ENCODE data around the gene PNPLA5. TPM values are rescaled to one million over a fixed set of nuclear protein-coding genes. Genes with fewer than 3 reads are reported as not detected.
A peak's percentile ranks its signal among the peaks of the same experiment; 100 is the strongest.

PNPLA5 gene
- polyA plus RNA-seq, 1 donor (not counting 4 experiments of a cell fraction or from before 2014, with no cell fraction given), result not detected

DNA sequence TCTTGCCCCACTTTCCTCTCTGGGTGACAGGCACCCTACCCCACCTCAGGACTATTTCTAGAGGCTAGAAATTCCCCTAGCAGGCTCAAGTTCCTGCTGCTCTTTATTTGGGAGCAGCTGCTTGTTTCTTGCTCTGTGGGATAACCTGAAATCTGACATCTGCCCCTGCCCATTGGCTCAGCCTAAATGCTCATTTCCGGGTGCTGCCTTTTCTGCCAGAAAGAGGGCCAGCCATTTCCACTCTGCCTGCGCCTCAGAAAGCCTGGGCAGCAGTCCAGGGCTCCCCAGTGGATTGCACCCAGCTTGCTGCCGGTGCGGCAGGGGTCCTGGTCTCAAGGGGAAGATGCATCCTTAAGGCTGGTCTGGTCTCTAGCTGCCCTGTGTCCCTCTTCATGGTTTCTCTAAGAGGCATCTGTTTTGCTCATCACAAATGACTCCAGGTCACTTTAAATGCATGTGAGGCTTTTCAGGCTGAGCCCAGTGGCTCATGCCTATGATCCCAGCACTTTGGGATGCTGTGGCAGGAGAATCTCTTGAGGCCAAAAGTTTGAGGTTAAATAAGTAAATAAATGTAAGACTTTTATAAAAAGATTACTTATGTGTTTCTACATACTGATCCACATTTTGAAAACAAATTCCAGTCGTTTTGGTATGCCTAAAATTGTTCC is 10.3 kb upstream of the PNPLA5 start:
- Histone ChIP-seq H3K27me3 (ENCODE audit: control insufficient read depth, extremely low read depth, insufficient read depth, low read length) (peaks cover 6% of the 10 kb centered on the region), H2AFZ (ENCODE audit: control insufficient read depth, low read length) (no peak overlapping the region), H3K4me2 (ENCODE audit: control insufficient read depth, extremely low read depth, insufficient read depth, low read depth, low read length) (no peak overlapping the region), H3K36me3 (ENCODE audit: control insufficient read depth in 2 of 2, extremely low read depth in 1 of 2, insufficient read depth in 2 of 2, low read length in 2 of 2) (no peaks in the 10 kb centered on the region), H3K79me2 (ENCODE audit: control insufficient read depth, insufficient read depth, low read length) (no peaks in the 10 kb centered on the region), H3K4me1 (ENCODE audit: control insufficient read depth, extremely low read depth, insufficient read depth, low read length) (peaks cover 11% of the 10 kb centered on the region), H3K4me3 (ENCODE audit: control insufficient read depth in 2 of 3, extremely low read depth in 1 of 3, insufficient read depth in 2 of 3, low read depth in 1 of 3, low read length in 3 of 3) (no peak overlapping the region), H3K9ac (ENCODE audit: control insufficient read depth, extremely low read depth, insufficient read depth, low read length) (no peak overlapping the region), H3K9me1 (ENCODE audit: control insufficient read depth, extremely low read depth, insufficient read depth, low read length) (no peaks in the 10 kb centered on the region), H3K9me3 (ENCODE audit: control insufficient read depth, low read depth, low read length) (no peaks in the 10 kb centered on the region), H4K20me1 (ENCODE audit: control insufficient read depth, extremely low read depth, insufficient read depth, low read length) (no peaks in the 10 kb centered on the region), H3K27ac (ENCODE audit: control insufficient read depth, insufficient read depth, low read length) (no peak overlapping the region)
- no peak for TF ChIP-seq CTCF (optimal IDR thresholded peaks at IDR 0.05 in 1 of 3, IDR thresholded peaks at IDR 0.05 in 1 of 3, conservative IDR thresholded peaks at IDR 0.05 in 1 of 3; ENCODE audit: extremely low read depth in 1 of 3, insufficient read depth in 2 of 3, low read length in 3 of 3)
- TF ChIP-seq EZH2 (IDR thresholded peaks at IDR 0.05; ENCODE audit: low read length), result no peak
- DNase-seq (ENCODE audit: low read depth, low spot score) (no peak), FAIRE-seq (peak; percentile 64)
- dilution Hi-C loops (cut with MboI; ENCODE audit: extremely low pct_ligation_motif_present, low sequenced_read_pairs), result no loop called here

DNA sequence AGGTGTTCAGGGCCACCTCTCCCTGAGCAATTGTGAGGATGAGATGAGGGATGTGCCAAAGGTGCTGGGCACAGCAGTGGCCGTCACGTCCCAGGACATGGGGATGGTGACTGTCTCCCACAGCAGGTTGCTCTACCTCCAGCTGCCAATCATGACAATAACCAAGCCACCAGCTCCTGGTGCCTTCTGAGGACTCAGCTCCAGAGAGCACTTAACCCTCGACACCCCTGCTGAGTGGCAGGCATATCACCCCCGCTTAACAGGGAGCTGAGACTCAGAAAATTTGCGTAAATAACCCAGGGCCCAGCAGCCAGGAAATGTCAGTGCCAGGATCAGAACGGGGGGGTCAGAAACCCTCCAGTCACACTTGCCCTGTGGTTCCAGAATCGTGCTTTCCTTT is 8.4 kb upstream of the PNPLA5 start:
- DNase-seq (ENCODE audit: low read depth, low spot score), result no peak
- no peak overlapping the region for H2AFZ ChIP-seq (ENCODE audit: control insufficient read depth, low read length)
- dilution Hi-C loops (cut with MboI; ENCODE audit: extremely low pct_ligation_motif_present, low sequenced_read_pairs), result no loop called here

More for the DNA sequence above, 8.4 kb upstream of the PNPLA5 start:
- Histone ChIP-seq H3K4me3 (ENCODE audit: control insufficient read depth in 2 of 3, extremely low read depth in 1 of 3, insufficient read depth in 2 of 3, low read depth in 1 of 3, low read length in 3 of 3) (no peak overlapping the region), H3K9me3 (ENCODE audit: control insufficient read depth, low read depth, low read length) (no peaks in the 10 kb centered on the region), H3K9ac (ENCODE audit: control insufficient read depth, extremely low read depth, insufficient read depth, low read length) (no peak overlapping the region), H3K27me3 (ENCODE audit: control insufficient read depth, extremely low read depth, insufficient read depth, low read length) (peaks cover 6% of the 10 kb centered on the region), H3K36me3 (ENCODE audit: control insufficient read depth in 2 of 2, extremely low read depth in 1 of 2, insufficient read depth in 2 of 2, low read length in 2 of 2) (no peaks in the 10 kb centered on the region), H3K79me2 (ENCODE audit: control insufficient read depth, insufficient read depth, low read length) (no peaks in the 10 kb centered on the region), H4K20me1 (ENCODE audit: control insufficient read depth, extremely low read depth, insufficient read depth, low read length) (no peaks in the 10 kb centered on the region), H3K27ac (ENCODE audit: control insufficient read depth, insufficient read depth, low read length) (no peak overlapping the region), H3K4me2 (ENCODE audit: control insufficient read depth, extremely low read depth, insufficient read depth, low read depth, low read length) (no peak overlapping the region), H3K4me1 (ENCODE audit: control insufficient read depth, extremely low read depth, insufficient read depth, low read length) (peaks cover 11% of the 10 kb centered on the region), H3K9me1 (ENCODE audit: control insufficient read depth, extremely low read depth, insufficient read depth, low read length) (no peaks in the 10 kb centered on the region)
- FAIRE-seq, result no peak
- no peak for TF ChIP-seq CTCF (optimal IDR thresholded peaks at IDR 0.05 in 1 of 3, IDR thresholded peaks at IDR 0.05 in 1 of 3, conservative IDR thresholded peaks at IDR 0.05 in 1 of 3; ENCODE audit: extremely low read depth in 1 of 3, insufficient read depth in 2 of 3, low read length in 3 of 3)
- TF ChIP-seq EZH2 (IDR thresholded peaks at IDR 0.05; ENCODE audit: low read length), result no peak
